ENCODE data around the gene SEMA3F. TPM values are rescaled to one million over a fixed set of nuclear protein-coding genes. Genes with fewer than 3 reads are reported as not detected.

SEMA3F gene
- total RNA-seq, 1 experiment from 2014 or later = 1.5 TPM

GRCh38 chr3:50150404-50150750, 4.7 kb upstream of the SEMA3F start:
- in situ Hi-C loops (cut with HindIII; ENCODE audit: low pct_unique_long_range_greater_than_20kb, low sequenced_read_pairs) = no loop called here

GRCh38 chr3:50150863-50151686, 4.0 kb upstream of the SEMA3F start:
- no peak for DNase-seq (ENCODE audit: low read depth, low spot score)
- in situ Hi-C loops (cut with HindIII; ENCODE audit: low pct_unique_long_range_greater_than_20kb, low sequenced_read_pairs) = no loop called here

More at GRCh38 chr3:50150404-50150750, 4.7 kb upstream of the SEMA3F start:
- no peak for DNase-seq (ENCODE audit: low read depth, low spot score)

GRCh38 chr3:50151728-50152127, 3.4 kb upstream of the SEMA3F start:
- in situ Hi-C loops (cut with HindIII; ENCODE audit: low pct_unique_long_range_greater_than_20kb, low sequenced_read_pairs) = no loop called here
- no peak for DNase-seq (ENCODE audit: low read depth, low spot score)

- in situ Hi-C loops (cut with HindIII; ENCODE audit: low pct_unique_long_range_greater_than_20kb, low sequenced_read_pairs) = no loop called here
Observed at GRCh38 chr3:50153782-50154475, 1.2 kb upstream of the SEMA3F start.

GRCh38 chr3:50154476-50154839, 666 bp upstream of the SEMA3F start:
- no peak for DNase-seq (ENCODE audit: low read depth, low spot score)
- in situ Hi-C loops (cut with HindIII; ENCODE audit: low pct_unique_long_range_greater_than_20kb, low sequenced_read_pairs) = no loop called here

More at GRCh38 chr3:50153782-50154475, 1.2 kb upstream of the SEMA3F start:
- DNase-seq (ENCODE audit: low read depth, low spot score) = no peak

GRCh38 chr3:50155491-50155878, 361 bp downstream of the SEMA3F start:
- in situ Hi-C loops (cut with HindIII; ENCODE audit: low pct_unique_long_range_greater_than_20kb, low sequenced_read_pairs) = no loop called here

GRCh38 chr3:50155891-50156290, 767 bp downstream of the SEMA3F start:
- in situ Hi-C loops (cut with HindIII; ENCODE audit: low pct_unique_long_range_greater_than_20kb, low sequenced_read_pairs) = no loop called here
- DNase-seq (ENCODE audit: low read depth, low spot score) = no peak

More at GRCh38 chr3:50155491-50155878, 361 bp downstream of the SEMA3F start:
- no peak for DNase-seq (ENCODE audit: low read depth, low spot score)

- DNase-seq (ENCODE audit: low read depth, low spot score) = no peak
Observed at GRCh38 chr3:50156549-50157493, 1.7 kb downstream of the SEMA3F start.

GRCh38 chr3:50157827-50158529, 2.9 kb downstream of the SEMA3F start:
- DNase-seq (ENCODE audit: low read depth, low spot score) = no peak
- in situ Hi-C loops (cut with HindIII; ENCODE audit: low pct_unique_long_range_greater_than_20kb, low sequenced_read_pairs) = no loop called here

More at GRCh38 chr3:50156549-50157493, 1.7 kb downstream of the SEMA3F start:
- in situ Hi-C loops (cut with HindIII; ENCODE audit: low pct_unique_long_range_greater_than_20kb, low sequenced_read_pairs) = no loop called here

GRCh38 chr3:50158530-50159146, 3.5 kb downstream of the SEMA3F start:
- no peak for DNase-seq (ENCODE audit: low read depth, low spot score)
- in situ Hi-C loops (cut with HindIII; ENCODE audit: low pct_unique_long_range_greater_than_20kb, low sequenced_read_pairs) = no loop called here

- in situ Hi-C loops (cut with HindIII; ENCODE audit: low pct_unique_long_range_greater_than_20kb, low sequenced_read_pairs) = no loop called here
- DNase-seq (ENCODE audit: low read depth, low spot score) = no peak
Observed at GRCh38 chr3:50160561-50160983, 5.4 kb downstream of the SEMA3F start.

- in situ Hi-C loops (cut with HindIII; ENCODE audit: low pct_unique_long_range_greater_than_20kb, low sequenced_read_pairs) = no loop called here
- no peak for DNase-seq (ENCODE audit: low read depth, low spot score)
Observed at GRCh38 chr3:50161320-50161719, 6.2 kb downstream of the SEMA3F start.

- DNase-seq (ENCODE audit: low read depth, low spot score) = no peak
- in situ Hi-C loops (cut with HindIII; ENCODE audit: low pct_unique_long_range_greater_than_20kb, low sequenced_read_pairs) = no loop called here
Observed at GRCh38 chr3:50162034-50162883, 7.1 kb downstream of the SEMA3F start.

GRCh38 chr3:50163572-50164455, 8.7 kb downstream of the SEMA3F start:
- in situ Hi-C loops (cut with HindIII; ENCODE audit: low pct_unique_long_range_greater_than_20kb, low sequenced_read_pairs) = no loop called here
- DNase-seq (ENCODE audit: low read depth, low spot score) = no peak

GRCh38 chr3:50164481-50164880, 9.4 kb downstream of the SEMA3F start:
- in situ Hi-C loops (cut with HindIII; ENCODE audit: low pct_unique_long_range_greater_than_20kb, low sequenced_read_pairs) = no loop called here
- no peak for DNase-seq (ENCODE audit: low read depth, low spot score)

Data from SK-MEL-5 (cell line).